Upper lobe of left lung (tissue), 4 donors: ENCODE measurements around the gene IGFBP5.

Experiments used
- CTCF ChIP-seq, 6 experiments: fragments of 450-650 bp in 4 of 6; fragments of 200-600 bp in 2 of 6; sonication (generic) in 2 of 6; IDR thresholded peaks; one replicate each; pipeline ENCODE4 v1.5.1; 2016 to 2019; ENCODE audit warnings: antibody characterized with exemption in 6 of 6
- POLR2AphosphoS5 ChIP-seq, 2 donors: sonication (generic); formaldehyde crosslinking; IDR thresholded peaks; one replicate each; pipeline ENCODE4 v1.5.1; 2017; ENCODE audit warnings: antibody characterized with exemption in 2 of 2

GRCh38 chr2:216679658-216680024, 15.7 kb downstream of the IGFBP5 start:
- TF ChIP-seq CTCF (IDR thresholded peaks at IDR 0.05) (no peak), POLR2AphosphoS5 (IDR thresholded peaks at IDR 0.05) (no peak)
